Keratinocyte (primary cell): Measurements from ENCODE around the gene SLC6A8.

Source experiments
- CTCF ChIP-seq, 3 experiments: IDR thresholded peaks in 1 of 3; conservative IDR thresholded peaks in 1 of 3; optimal IDR thresholded peaks in 1 of 3; 2 replicates in 2 of 3; 3 replicates in 1 of 3; pipeline versions ENCODE3 to v1.5.1; 2011; ENCODE audit warnings: low read length in 3 of 3, mild to moderate bottlenecking in 3 of 3, moderate library complexity in 2 of 3, control low read depth in 1 of 3, inconsistent platforms in 1 of 3; ENCODE audit not compliant: insufficient read depth in 2 of 3; ENCODE audit errors: extremely low read depth in 1 of 3
- EZH2 ChIP-seq: IDR thresholded peaks from one replicate; pipeline ENCODE4 v1.6.1; 2012; ENCODE audit warnings: inconsistent platforms, mild to moderate bottlenecking, low read length, moderate library complexity

GRCh38 chrX:153648358-153649177 lies 39.2 kb upstream of the SLC6A8 start:
- TF ChIP-seq CTCF (optimal IDR thresholded peaks at IDR 0.05 in 1 of 3, IDR thresholded peaks at IDR 0.05 in 1 of 3, conservative IDR thresholded peaks at IDR 0.05 in 1 of 3; ENCODE audit: extremely low read depth in 1 of 3, insufficient read depth in 2 of 3, low read length in 3 of 3) (no peak), EZH2 (no peak)
